Measurements from ENCODE around the gene KRT35. TPM values are rescaled to one million over a fixed set of nuclear protein-coding genes. Genes with fewer than 3 reads are reported as not detected.

The KRT35 gene
- total and polyA plus RNA-seq, 10 of the 15 experiments (the other 5 are each of a cell fraction or from before 2014, with no cell fraction given), result not detected

DNA sequence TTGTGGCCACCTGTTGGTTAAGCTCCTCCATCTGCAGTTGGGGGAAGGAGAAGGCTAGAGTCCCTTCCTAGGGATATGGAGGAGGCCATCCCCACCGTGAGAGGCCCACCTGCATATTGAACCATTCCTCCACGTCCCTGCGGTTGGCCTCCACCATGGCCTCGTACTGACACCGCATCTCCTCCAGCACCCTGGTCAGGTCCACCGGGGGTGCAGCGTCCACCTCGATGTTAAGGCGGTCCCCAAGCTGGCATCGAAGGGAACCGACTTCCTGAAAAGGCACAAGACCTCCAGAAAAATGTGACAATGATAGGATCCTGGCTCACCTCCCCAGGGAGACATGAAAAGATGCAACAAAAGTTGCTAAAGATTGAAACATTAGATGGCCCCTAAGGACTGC, 16.8 kb downstream of the KRT35 start (continued):
- TF ChIP-seq, protein P1, sequence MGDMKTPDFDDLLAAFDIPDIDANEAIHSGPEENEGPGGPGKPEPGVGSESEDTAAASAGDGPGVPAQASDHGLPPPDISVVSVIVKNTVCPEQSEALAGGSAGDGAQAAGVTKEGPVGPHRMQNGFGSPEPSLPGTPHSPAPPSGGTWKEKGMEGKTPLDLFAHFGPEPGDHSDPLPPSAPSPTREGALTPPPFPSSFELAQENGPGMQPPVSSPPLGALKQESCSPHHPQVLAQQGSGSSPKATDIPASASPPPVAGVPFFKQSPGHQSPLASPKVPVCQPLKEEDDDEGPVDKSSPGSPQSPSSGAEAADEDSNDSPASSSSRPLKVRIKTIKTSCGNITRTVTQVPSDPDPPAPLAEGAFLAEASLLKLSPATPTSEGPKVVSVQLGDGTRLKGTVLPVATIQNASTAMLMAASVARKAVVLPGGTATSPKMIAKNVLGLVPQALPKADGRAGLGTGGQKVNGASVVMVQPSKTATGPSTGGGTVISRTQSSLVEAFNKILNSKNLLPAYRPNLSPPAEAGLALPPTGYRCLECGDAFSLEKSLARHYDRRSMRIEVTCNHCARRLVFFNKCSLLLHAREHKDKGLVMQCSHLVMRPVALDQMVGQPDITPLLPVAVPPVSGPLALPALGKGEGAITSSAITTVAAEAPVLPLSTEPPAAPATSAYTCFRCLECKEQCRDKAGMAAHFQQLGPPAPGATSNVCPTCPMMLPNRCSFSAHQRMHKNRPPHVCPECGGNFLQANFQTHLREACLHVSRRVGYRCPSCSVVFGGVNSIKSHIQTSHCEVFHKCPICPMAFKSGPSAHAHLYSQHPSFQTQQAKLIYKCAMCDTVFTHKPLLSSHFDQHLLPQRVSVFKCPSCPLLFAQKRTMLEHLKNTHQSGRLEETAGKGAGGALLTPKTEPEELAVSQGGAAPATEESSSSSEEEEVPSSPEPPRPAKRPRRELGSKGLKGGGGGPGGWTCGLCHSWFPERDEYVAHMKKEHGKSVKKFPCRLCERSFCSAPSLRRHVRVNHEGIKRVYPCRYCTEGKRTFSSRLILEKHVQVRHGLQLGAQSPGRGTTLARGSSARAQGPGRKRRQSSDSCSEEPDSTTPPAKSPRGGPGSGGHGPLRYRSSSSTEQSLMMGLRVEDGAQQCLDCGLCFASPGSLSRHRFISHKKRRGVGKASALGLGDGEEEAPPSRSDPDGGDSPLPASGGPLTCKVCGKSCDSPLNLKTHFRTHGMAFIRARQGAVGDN (IDR thresholded peaks at IDR 0.05), result no peak
- TF ChIP-seq FOXK2 (IDR thresholded peaks at IDR 0.05), result no peak
- no peak for TF ChIP-seq SMC3 (IDR thresholded peaks at IDR 0.05; ENCODE audit: borderline replicate concordance, low read length)
- TF ChIP-seq BMI1 (IDR thresholded peaks at IDR 0.05; ENCODE audit: borderline replicate concordance), result no peak
- no peak for TF ChIP-seq STAT3 (IDR thresholded peaks at IDR 0.05; ENCODE audit: low read depth, low read length)
- no peak for TF ChIP-seq ZNF622 (IDR thresholded peaks at IDR 0.05)
- TF ChIP-seq, protein P2, sequence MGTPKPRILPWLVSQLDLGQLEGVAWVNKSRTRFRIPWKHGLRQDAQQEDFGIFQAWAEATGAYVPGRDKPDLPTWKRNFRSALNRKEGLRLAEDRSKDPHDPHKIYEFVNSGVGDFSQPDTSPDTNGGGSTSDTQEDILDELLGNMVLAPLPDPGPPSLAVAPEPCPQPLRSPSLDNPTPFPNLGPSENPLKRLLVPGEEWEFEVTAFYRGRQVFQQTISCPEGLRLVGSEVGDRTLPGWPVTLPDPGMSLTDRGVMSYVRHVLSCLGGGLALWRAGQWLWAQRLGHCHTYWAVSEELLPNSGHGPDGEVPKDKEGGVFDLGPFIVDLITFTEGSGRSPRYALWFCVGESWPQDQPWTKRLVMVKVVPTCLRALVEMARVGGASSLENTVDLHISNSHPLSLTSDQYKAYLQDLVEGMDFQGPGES (IDR thresholded peaks at IDR 0.05), result no peak
- TF ChIP-seq BACH1 (IDR thresholded peaks at IDR 0.05; ENCODE audit: borderline replicate concordance), result no peak
- TF ChIP-seq SMARCA5 (IDR thresholded peaks at IDR 0.05), result no peak
- no peak for TF ChIP-seq JUNB (IDR thresholded peaks at IDR 0.05)

DNA sequence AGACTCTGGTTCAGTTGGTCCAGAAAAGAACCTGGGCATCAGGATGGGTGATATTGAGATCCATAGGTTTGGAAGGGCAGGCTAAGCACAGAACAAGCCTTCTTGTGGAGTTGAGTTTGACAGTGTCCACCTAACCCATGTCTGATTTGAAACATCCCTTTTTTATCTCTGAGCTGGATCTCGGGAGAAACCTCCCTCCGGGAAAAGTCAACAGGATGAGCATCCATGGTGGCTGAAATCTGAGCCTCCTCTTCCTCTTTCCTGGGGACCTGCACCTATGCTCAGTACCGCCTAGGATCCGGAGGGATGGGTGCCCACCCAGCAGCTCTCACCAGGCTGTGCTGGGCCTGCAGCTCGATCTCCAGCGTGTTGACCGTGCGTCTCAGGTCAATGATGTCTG, 17.2 kb downstream of the KRT35 start:
- in situ Hi-C loops (cut with MboI) (no loop called here), intact Hi-C loops (cut with micrococcal nuclease; ENCODE audit: unreplicated experiment) (no loop called here)
- no TSS peak for BruUV-seq (replicated peaks)
- no peak overlapping the region for H3K4me2 ChIP-seq (ENCODE audit: control insufficient read depth, insufficient read depth)
- ChIA-PET RAD21 (ENCODE audit: unreplicated experiment) (no interaction called here), SMC1A (ENCODE audit: uncharacterized antibody, unreplicated experiment) (no interaction called here), POLR2A (no interaction called here), CTCF (interaction anchor here (1.7 kb wide), 1 partner anchor 199 kb away, joined by 3 read pairs; no protein-coding TSS in a partner anchor)
- H3K4me3 ChIP-seq, result no peak overlapping the region
- H3K4me1 ChIP-seq (ENCODE audit: control insufficient read depth, insufficient read depth, low read length), result no peaks in the 10 kb centered on the region
- no peaks in the 10 kb centered on the region for H4K20me1 ChIP-seq (ENCODE audit: control insufficient read depth, insufficient read depth)
- ATAC-seq (no peak), FAIRE-seq (no peak), DNase-seq (ENCODE audit: low read depth, low spot score) (no peak)
- no peaks in the 10 kb centered on the region for H3K9me3 ChIP-seq (replicated peaks; ENCODE audit: control insufficient read depth, insufficient read depth, low read length)
- 52% methylated on average over 7 of the region's 8 CpGs for WGBS (ENCODE audit: insufficient coverage, insufficient replicate concordance, low lambda C conversion rate, missing lambda C conversion rate)
- H2AFZ ChIP-seq (ENCODE audit: control insufficient read depth, low read depth, low read length), result no peak overlapping the region
- TF ChIP-seq PML (IDR thresholded peaks at IDR 0.05; ENCODE audit: low read length) (no peak), SIN3A (IDR thresholded peaks at IDR 0.05; ENCODE audit: low read depth, low read length) (no peak), ESRRA (IDR thresholded peaks at IDR 0.05; ENCODE audit: low read length) (no peak), SP1 (IDR thresholded peaks at IDR 0.05; ENCODE audit: low read depth, low read length) (no peak), SREBF1 (IDR thresholded peaks at IDR 0.05; ENCODE audit: low read length) (no peak), SMAD1 (IDR thresholded peaks at IDR 0.05; ENCODE audit: low read depth, partially characterized antibody) (no peak)
- TF ChIP-seq, protein P3, sequence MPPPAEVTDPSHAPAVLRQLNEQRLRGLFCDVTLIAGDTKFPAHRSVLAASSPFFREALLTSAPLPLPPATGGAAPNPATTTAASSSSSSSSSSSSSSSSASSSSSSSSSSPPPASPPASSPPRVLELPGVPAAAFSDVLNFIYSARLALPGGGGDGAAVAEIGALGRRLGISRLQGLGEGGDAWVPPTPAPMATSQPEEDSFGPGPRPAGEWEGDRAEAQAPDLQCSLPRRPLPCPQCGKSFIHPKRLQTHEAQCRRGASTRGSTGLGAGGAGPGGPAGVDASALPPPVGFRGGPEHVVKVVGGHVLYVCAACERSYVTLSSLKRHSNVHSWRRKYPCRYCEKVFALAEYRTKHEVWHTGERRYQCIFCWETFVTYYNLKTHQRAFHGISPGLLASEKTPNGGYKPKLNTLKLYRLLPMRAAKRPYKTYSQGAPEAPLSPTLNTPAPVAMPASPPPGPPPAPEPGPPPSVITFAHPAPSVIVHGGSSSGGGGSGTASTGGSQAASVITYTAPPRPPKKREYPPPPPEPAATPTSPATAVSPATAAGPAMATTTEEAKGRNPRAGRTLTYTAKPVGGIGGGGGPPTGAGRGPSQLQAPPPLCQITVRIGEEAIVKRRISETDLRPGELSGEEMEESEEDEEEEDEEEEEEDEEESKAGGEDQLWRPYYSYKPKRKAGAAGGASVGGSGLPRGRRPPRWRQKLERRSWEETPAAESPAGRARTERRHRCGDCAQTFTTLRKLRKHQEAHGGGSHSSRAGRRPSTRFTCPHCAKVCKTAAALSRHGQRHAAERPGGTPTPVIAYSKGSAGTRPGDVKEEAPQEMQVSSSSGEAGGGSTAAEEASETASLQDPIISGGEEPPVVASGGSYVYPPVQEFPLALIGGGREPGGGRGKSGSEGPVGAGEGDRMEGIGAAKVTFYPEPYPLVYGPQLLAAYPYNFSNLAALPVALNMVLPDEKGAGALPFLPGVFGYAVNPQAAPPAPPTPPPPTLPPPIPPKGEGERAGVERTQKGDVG (CRISPR knock-in tag; IDR thresholded peaks at IDR 0.05), result no peak
- H3K79me2 ChIP-seq (ENCODE audit: control insufficient read depth, insufficient read depth, low read length), result no peaks in the 10 kb centered on the region
- H3K27me3 ChIP-seq (replicated peaks in 1 of 2; ENCODE audit: control insufficient read depth in 2 of 2, insufficient read depth in 2 of 2, low read length in 1 of 2), result no peaks in the 10 kb centered on the region; a peak in 2 of 4 replicates
- H3K27ac ChIP-seq (ENCODE audit: control insufficient read depth, insufficient read depth), result no peak overlapping the region
- no peak overlapping the region for H3K9ac ChIP-seq (ENCODE audit: control insufficient read depth, insufficient read depth, low read length)
- no peaks in the 10 kb centered on the region for H3K36me3 ChIP-seq (ENCODE audit: control insufficient read depth in 2 of 2, insufficient read depth in 2 of 2, low read length in 1 of 2)

All from GM12878 (cell line).